Cortex of kidney (tissue), 1 donor: Measurements from ENCODE around the gene ZNF260.
"Not testable (repeated sequence)": the region's sequence is repeated elsewhere in the genome, so short reads cannot be mapped to it uniquely, and the experiment has no call there.

Source experiments
- DNase-seq: peaks from one replicate; lab custom pipeline; 2025; lab: John Stamatoyannopoulos, UW

Gene ZNF260

GRCh38 chr19:36528194-36528920 is at the start of gene ZNF260:
Gene ZNF260, minus strand, starts transcription at chr19:36528271. Its CDS starts 13,033 bp downstream, at chr19:36515238.
- peak; percentile 23 for DNase-seq

GRCh38 chr19:36577271-36577996 is 49.4 kb upstream of the ZNF260 start:
- DNase-seq: no peak

GRCh38 chr19:36574741-36575140 is 46.7 kb upstream of the ZNF260 start:
- no peak for DNase-seq

- no peak for DNase-seq
Observed at GRCh38 chr19:36573895-36574720, 46.0 kb upstream of the ZNF260 start.

GRCh38 chr19:36573020-36573894 is 45.2 kb upstream of the ZNF260 start, which contains the start of gene ZNF529:
Gene ZNF529, minus strand, starts transcription at chr19:36573292. Its CDS starts 946 bp downstream, at chr19:36572346.
- DNase-seq: no peak

- no peak for DNase-seq
Observed at GRCh38 chr19:36572593-36573019, 44.5 kb upstream of the ZNF260 start.

GRCh38 chr19:36564391-36564790 is 36.3 kb upstream of the ZNF260 start:
- no peak for DNase-seq

- no peak for DNase-seq
Observed at GRCh38 chr19:36547001-36547732, 19.1 kb upstream of the ZNF260 start.

- no peak for DNase-seq
Observed at GRCh38 chr19:36528921-36529518, 949 bp upstream of the ZNF260 start.

GRCh38 chr19:36527873-36528193 is 238 bp downstream of the ZNF260 start:
- DNase-seq: no peak

- DNase-seq: no peak
Observed at GRCh38 chr19:36527341-36527740, 730 bp downstream of the ZNF260 start.

- DNase-seq: no peak
Observed at GRCh38 chr19:36526581-36526980, 1.5 kb downstream of the ZNF260 start.

- no peak for DNase-seq
Observed at GRCh38 chr19:36524617-36525016, 3.5 kb downstream of the ZNF260 start.

GRCh38 chr19:36514012-36514612 is 14.0 kb downstream of the ZNF260 start:
- DNase-seq: no peak

- no peak for DNase-seq
Observed at GRCh38 chr19:36508325-36508724, 19.7 kb downstream of the ZNF260 start.

GRCh38 chr19:36501973-36502372 is 26.1 kb downstream of the ZNF260 start:
- DNase-seq: no peak

- no peak for DNase-seq
Observed at GRCh38 chr19:36497001-36497400, 31.1 kb downstream of the ZNF260 start.

- DNase-seq: not testable (repeated sequence)
Observed at GRCh38 chr19:36492689-36493453, 35.2 kb downstream of the ZNF260 start.

GRCh38 chr19:36490846-36491245 is 37.2 kb downstream of the ZNF260 start:
- not testable (repeated sequence) for DNase-seq
